Heart right ventricle (tissue), 16 donors: ENCODE measurements around the gene KNOP1. TPM values are rescaled to one million over a fixed set of nuclear protein-coding genes. Genes with fewer than 3 reads are reported as not detected.

ENCODE experiments used
- ATAC-seq, 8 donors: fragments of 200-7000 bp; cut with Tn5 transposase; one replicate each; pipeline ENCODE4 v1.9.1; 2020; ENCODE audit warnings: mild to moderate bottlenecking in 8 of 8, moderate library complexity in 8 of 8, moderate number of reproducible peaks in 1 of 8
- DNase-seq, 2 donors: peaks; one replicate each; pipeline ENCODE4 v3.0.0-alpha.2; 2020
- H3K27ac ChIP-seq, 10 donors: fragments of 200-600 bp; sonication (generic) in 2 of 10; one replicate each; pipeline versions ENCODE4 v1.5.0 to v1.8.0; 2020 to 2022; ENCODE audit warnings: mild to moderate bottlenecking in 3 of 10
- H3K27me3 ChIP-seq, 7 donors: fragments of 200-600 bp; one replicate each; pipeline ENCODE4 v1.8.0; 2021 to 2022; ENCODE audit warnings: mild to moderate bottlenecking in 2 of 7
- H3K36me3 ChIP-seq, 9 donors: fragments of 200-600 bp; sonication (generic) in 1 of 9; one replicate each; pipeline versions ENCODE4 v1.5.0 to v1.8.0; 2020 to 2022; ENCODE audit warnings: mild to moderate bottlenecking in 2 of 9
- H3K4me1 ChIP-seq, 9 donors: fragments of 200-600 bp; sonication (generic) in 1 of 9; one replicate each; pipeline versions ENCODE4 v1.5.0 to v1.8.0; 2020 to 2022; ENCODE audit warnings: mild to moderate bottlenecking in 4 of 9
- H3K4me3 ChIP-seq, 10 donors: fragments of 200-600 bp; sonication (generic) in 2 of 10; one replicate each; pipeline versions ENCODE4 v1.5.0 to v1.8.0; 2020 to 2022; ENCODE audit warnings: mild to moderate bottlenecking in 7 of 10, moderate library complexity in 2 of 10
- H3K9me3 ChIP-seq, 11 donors: fragments of 200-600 bp in 10 of 11; sonication (generic) in 2 of 11; one replicate each; pipeline versions ENCODE4 v1.5.0 to v1.8.0; 2013 to 2022; ENCODE audit warnings: mild to moderate bottlenecking in 2 of 11, control low read depth in 1 of 11, moderate library complexity in 1 of 11
- WGBS, 2 donors: extraction: QIAGEN DNeasy Blood & Tissue Kit; methylation state at CpG; one replicate each; pipeline ENCODE4 v1.1.7; 2013; ENCODE audit warnings: inconsistent platforms in 1 of 2; 5-methylcytosine and 5-hydroxymethylcytosine counted together
- intact Hi-C, 10 donors: fragments of 100-400 bp; cut with DNase I; formaldehyde crosslinking; loops; one replicate each; pipeline versions ENCODE4 v1.11.1 to v1.14.2; 2022
- polyA plus RNA-seq, 2 donors: library from polyadenylated mRNA; stranded (reverse); fragments of 200-250 nt; gene quantifications; one replicate each; pipeline ENCODE4 v1.2.3, GENCODE V29; 2013
- total RNA-seq, 10 donors: library from RNA; stranded (reverse); fragmentation: NEBNext Ultra II Directional in 3 of 10; extraction: Animal tissue kit (Norgen Biotek cat#: 25700) in 3 of 10; gene quantifications; one replicate each; pipeline versions ENCODE4 v1.2.1 to v1.2.4, GENCODE V29; 2021 to 2023
- TF ChIP-seq, protein P1 (sequence below), 9 donors: fragments of 200-600 bp; sonication (generic) in 2 of 9; IDR thresholded peaks; one replicate each; pipeline versions ENCODE4 v1.5.0 to v1.8.0; 2021 to 2022; ENCODE audit warnings: antibody characterized with exemption in 9 of 9, mild to moderate bottlenecking in 5 of 9, moderate library complexity in 1 of 9
- donor health status: Arrhythmogenic right ventricular cardiomyopathy.
- donor health status: ischemic (EF 13 %, LVEDD 7.1; RV severe dilation, severe dysfunction).
- donor health status: healthy with polysubstance abuse.
- donor health status: DM: no; HTN: yes; CAD: no.
- donor health status: DM: no; HTN: no; CAD: no.
- donor health status: ischemic (EF 25% LVEDD 6.9; RV normal size, moderate dysfunction).
- donor health status: ischemic (EF 25% LVEDD 5.7; RV mildly dilated, moderate dysfunction).
- donor health status: healthy.
- donor health status: DM: yes; HTN: yes; CAD: no.
- donor health status: Ischemic cardiomyopathy.
- donor health status: ischemic (EF 35%, LVEDD 5.7; RV mildly dilated, moderate dysfunction).
- donor health status: nonischemic (EF 11% LVEDD 7.7; RV severe dilation, severe dysfunction).
- donor health status: DM: yes; HTN: yes; CAD: no.
- donor health status: PGD.
- donor health status: ischemic (EF 29% LVEDD 5.4; RV normal size, mild dysfunction).
- donor health status: nonischemic (EF 23%, LVEDD 6.1; RV moderate dilation, normal function).

Gene KNOP1
- total and polyA plus RNA-seq, 12 donors: 4.5 to 25.7 (median 6.7) TPM

DNA sequence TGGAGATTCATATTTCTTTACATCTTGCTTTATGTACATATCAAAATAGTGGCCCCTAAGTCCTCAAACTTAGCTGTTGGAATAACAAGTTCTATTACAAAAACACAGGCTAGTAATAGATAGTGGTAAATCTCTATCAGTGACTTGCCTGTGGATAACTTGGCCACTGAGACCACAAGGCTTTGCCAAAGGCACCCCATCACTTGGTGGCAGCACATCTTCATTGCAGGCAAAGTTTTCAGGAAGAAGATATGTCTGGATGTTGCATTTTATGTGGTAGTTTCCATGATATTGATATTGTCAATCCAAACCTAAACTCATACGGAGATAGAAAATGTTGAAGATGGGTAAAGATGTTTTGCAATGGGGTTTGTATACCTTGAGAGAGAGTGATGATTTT lies 58.5 kb downstream of the KNOP1 start:
- Histone ChIP-seq H3K4me3 (no peak overlapping the region), H3K4me1 (peaks cover 0 to 5% (median 0%) of the 10 kb centered on the region in 9 donors), H3K27me3 (no peaks in the 10 kb centered on the region), H3K9me3 (no peaks in the 10 kb centered on the region), H3K27ac (no peak overlapping the region), H3K36me3 (peaks cover 0 to 64% (median 5%) of the 10 kb centered on the region in 9 donors)
- TF ChIP-seq, protein P1, sequence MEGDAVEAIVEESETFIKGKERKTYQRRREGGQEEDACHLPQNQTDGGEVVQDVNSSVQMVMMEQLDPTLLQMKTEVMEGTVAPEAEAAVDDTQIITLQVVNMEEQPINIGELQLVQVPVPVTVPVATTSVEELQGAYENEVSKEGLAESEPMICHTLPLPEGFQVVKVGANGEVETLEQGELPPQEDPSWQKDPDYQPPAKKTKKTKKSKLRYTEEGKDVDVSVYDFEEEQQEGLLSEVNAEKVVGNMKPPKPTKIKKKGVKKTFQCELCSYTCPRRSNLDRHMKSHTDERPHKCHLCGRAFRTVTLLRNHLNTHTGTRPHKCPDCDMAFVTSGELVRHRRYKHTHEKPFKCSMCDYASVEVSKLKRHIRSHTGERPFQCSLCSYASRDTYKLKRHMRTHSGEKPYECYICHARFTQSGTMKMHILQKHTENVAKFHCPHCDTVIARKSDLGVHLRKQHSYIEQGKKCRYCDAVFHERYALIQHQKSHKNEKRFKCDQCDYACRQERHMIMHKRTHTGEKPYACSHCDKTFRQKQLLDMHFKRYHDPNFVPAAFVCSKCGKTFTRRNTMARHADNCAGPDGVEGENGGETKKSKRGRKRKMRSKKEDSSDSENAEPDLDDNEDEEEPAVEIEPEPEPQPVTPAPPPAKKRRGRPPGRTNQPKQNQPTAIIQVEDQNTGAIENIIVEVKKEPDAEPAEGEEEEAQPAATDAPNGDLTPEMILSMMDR (IDR thresholded peaks at IDR 0.05): peak in 5 of 9 donors; percentile 17 to 46 (median 28)
- ATAC-seq (no peak), DNase-seq (no peak)
- 93 to 95% methylated on average over 1 of the region's 1 CpG for WGBS, 2 donors
- intact Hi-C loops: no loop called here

DNA sequence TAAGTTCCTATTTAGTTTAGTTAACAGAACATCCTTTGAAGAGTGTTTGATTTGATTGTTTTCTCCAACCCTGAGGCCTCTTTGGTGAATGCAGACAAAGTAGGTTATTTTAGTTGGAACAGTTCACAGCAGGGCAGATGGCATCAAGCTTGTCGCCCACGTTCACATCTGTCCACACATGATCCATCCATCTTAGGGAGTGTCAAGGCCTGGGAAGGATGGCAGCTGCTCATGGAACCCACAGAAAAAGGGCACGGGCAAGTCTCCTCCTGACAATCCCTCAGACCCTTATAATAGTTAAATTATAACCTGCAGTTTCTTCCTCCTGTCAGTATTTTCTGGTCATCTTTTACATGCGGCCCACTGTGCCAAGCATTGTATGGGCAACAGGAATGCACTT lies 60.2 kb downstream of the KNOP1 start:
- no peak for DNase-seq
- Histone ChIP-seq H3K27ac (no peak overlapping the region), H3K4me3 (no peak overlapping the region), H3K9me3 (no peaks in the 10 kb centered on the region), H3K4me1 (peaks cover 0 to 5% (median 0%) of the 10 kb centered on the region in 9 donors), H3K27me3 (no peaks in the 10 kb centered on the region), H3K36me3 (peaks cover 0 to 78% (median 18%) of the 10 kb centered on the region in 9 donors)
- WGBS, 2 donors: 92 to 96% methylated on average over 4 of the region's 4 CpGs
- intact Hi-C loops: no loop called here
- no peak for ATAC-seq
- TF ChIP-seq, protein P1 (IDR thresholded peaks at IDR 0.05): no peak

DNA sequence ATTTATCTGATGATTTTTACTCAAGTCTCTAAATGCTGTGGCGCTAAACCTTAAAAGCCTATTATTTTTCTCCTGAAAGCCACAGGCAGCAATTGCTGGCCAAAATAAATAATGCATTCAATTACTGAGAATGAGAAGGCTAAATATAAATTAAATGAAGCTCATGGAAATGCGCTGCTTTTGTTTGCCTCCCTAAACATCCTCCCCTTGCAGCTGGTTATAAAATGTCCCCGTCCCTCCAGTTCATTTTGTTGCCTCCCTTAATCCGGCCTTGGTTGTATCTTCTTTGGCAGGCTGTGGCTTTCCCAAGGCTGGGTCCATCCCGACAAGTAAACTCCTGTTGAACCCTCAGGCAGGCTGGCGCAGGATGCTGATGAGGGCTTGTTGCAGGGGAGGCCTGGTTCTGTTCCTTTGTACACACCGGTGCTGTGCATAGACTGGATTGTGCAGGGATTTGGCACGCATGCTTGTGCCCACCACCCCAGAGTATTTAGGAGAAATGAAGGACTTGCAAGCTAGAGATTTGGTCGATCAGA lies 62.7 kb downstream of the KNOP1 start:
- Histone ChIP-seq H3K36me3 (peaks cover 0 to 90% (median 24%) of the 10 kb centered on the region in 9 donors), H3K4me1 (peaks cover 0 to 5% (median 0%) of the 10 kb centered on the region in 9 donors), H3K27me3 (no peaks in the 10 kb centered on the region), H3K27ac (peak overlapping the region in 2 of 10 donors; percentile 21 to 41), H3K9me3 (no peaks in the 10 kb centered on the region), H3K4me3 (no peak overlapping the region)
- TF ChIP-seq, protein P1 (IDR thresholded peaks at IDR 0.05): no peak
- ATAC-seq (no peak), DNase-seq (no peak)
- intact Hi-C loops: no loop called here
- WGBS, 2 donors: 83 to 89% methylated on average over 9 of the region's 9 CpGs

DNA sequence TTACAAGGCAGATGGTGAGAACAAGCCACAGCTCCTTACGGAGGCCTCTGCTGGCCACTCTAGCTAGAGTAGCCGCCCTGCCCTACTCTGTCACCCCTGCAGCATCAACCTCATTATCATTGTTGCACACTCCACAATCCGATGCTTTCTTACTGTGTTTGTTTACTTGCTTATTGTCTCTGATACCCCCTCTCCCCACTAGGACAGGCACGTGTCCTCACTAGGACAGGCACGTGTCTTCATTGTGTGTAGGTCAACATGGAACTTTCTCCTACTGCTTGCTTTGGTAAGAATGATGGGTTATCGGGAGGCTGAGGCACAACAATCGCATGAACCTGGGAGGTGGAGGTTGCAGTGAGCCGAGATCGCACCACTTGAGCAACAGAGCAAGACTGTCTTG lies 63.9 kb downstream of the KNOP1 start:
- peaks cover 0 to 95% (median 24%) of the 10 kb centered on the region in 9 donors for H3K36me3 ChIP-seq
- ATAC-seq (no peak), DNase-seq (no peak)
- H3K4me1 ChIP-seq: peaks cover 0 to 5% (median 0%) of the 10 kb centered on the region in 9 donors
- no peak overlapping the region for H3K4me3 ChIP-seq
- WGBS, 2 donors: 95 to 97% methylated on average over 9 of the region's 9 CpGs
- intact Hi-C loops: no loop called here
- H3K9me3 ChIP-seq: no peaks in the 10 kb centered on the region
- TF ChIP-seq, protein P1 (IDR thresholded peaks at IDR 0.05): no peak
- no peaks in the 10 kb centered on the region for H3K27me3 ChIP-seq
- no peak overlapping the region for H3K27ac ChIP-seq

Other genes starting within 250 kb of the KNOP1 start
- 100 to 1,000 TPM in 7 of 10 donors, 10 to 100 TPM in 3; 82.6 to 128 (median 113) TPM for gene GDE1, start 196.1 kb downstream of the KNOP1 start, total RNA-seq
- 10 to 100 TPM; 31.9 to 62.3 TPM for gene GDE1, start 196.1 kb downstream of the KNOP1 start, polyA plus RNA-seq
- gene CCP110, start 194.3 kb downstream of the KNOP1 start, total RNA-seq: 1 to 10 TPM; 6.2 to 8.8 (median 7.9) TPM
- 1 to 10 TPM; 2.4 to 4.3 TPM for gene CCP110, start 194.3 kb downstream of the KNOP1 start, polyA plus RNA-seq
- gene VPS35L, start 162.5 kb downstream of the KNOP1 start, total RNA-seq: 10 to 100 TPM; 24.0 to 35.1 (median 32.0) TPM
- gene VPS35L, start 162.5 kb downstream of the KNOP1 start, polyA plus RNA-seq: 10 to 100 TPM; 15.0 to 25.8 TPM
- gene IQCK, start within 50 bp of the KNOP1 start, total RNA-seq: 10 to 100 TPM in 2 of 10 donors, 1 to 10 TPM in 8; 5.5 to 11.7 (median 7.4) TPM
- gene IQCK, start within 50 bp of the KNOP1 start, polyA plus RNA-seq: 1 to 10 TPM; 7.3 to 9.8 TPM
- gene GPRC5B, start 166.6 kb upstream of the KNOP1 start, total RNA-seq: 10 to 100 TPM; 53.4 to 82.4 (median 69.4) TPM
- gene GPRC5B, start 166.6 kb upstream of the KNOP1 start, polyA plus RNA-seq: 100 to 1,000 TPM in 1 of 2 donors, 10 to 100 TPM in 1; 24.1 to 208 TPM